Activated CD8-positive, alpha-beta T cell treated with anti-CD3 and anti-CD28 coated beads for 36 hours (primary cell): ENCODE measurements around the gene DTX1. TPM values are rescaled to one million over a fixed set of nuclear protein-coding genes. Genes with fewer than 3 reads are reported as not detected.
A peak's percentile ranks its signal among the peaks of the same experiment; 100 is the strongest.

Experiments
- ATAC-seq: fragments of 200-7000 bp; cut with Tn5 transposase; one replicate; pipeline ENCODE4 v1.10.0; 2021; ENCODE audit warnings: mild to moderate bottlenecking, moderate library complexity
- CTCF ChIA-PET: fragments of 350-600 bp; sonication (Branson Sonifier 250); formaldehyde crosslinking; loops from one replicate; lab custom pipeline; 2021; ENCODE audit warnings: antibody characterized with exemption; lab: Charles Lee
- POLR2A ChIA-PET: fragments of 350-600 bp; sonication (Branson Sonifier 250); formaldehyde crosslinking; loops from one replicate; lab custom pipeline; 2021; ENCODE audit warnings: antibody characterized with exemption; lab: Charles Lee
- DNase-seq: peaks from one replicate; pipeline ENCODE4 v3.0.0-alpha.2; 2020
- H3K27ac Mint-ChIP-seq: one replicate; pipeline ENCODE4 v1.8.0; 2021; ENCODE audit warnings: mild to moderate bottlenecking, mixed read lengths
- H3K27me3 Mint-ChIP-seq: one replicate; pipeline ENCODE4 v1.8.0; 2021; ENCODE audit warnings: mixed read lengths
- H3K36me3 Mint-ChIP-seq: one replicate; pipeline ENCODE4 v1.8.0; 2021; ENCODE audit warnings: low read depth, mixed read lengths
- H3K4me1 Mint-ChIP-seq: one replicate; pipeline ENCODE4 v1.8.0; 2021; ENCODE audit warnings: low read depth, mixed read lengths
- H3K4me3 Mint-ChIP-seq: one replicate; pipeline ENCODE4 v1.8.0; 2021; ENCODE audit warnings: mild to moderate bottlenecking, moderate library complexity, mixed read lengths
- H3K9me3 Mint-ChIP-seq: one replicate; pipeline ENCODE4 v1.8.0; 2021; ENCODE audit warnings: mixed read lengths
- intact Hi-C: fragments of 100-400 bp; cut with micrococcal nuclease; formaldehyde crosslinking; loops from one replicate; pipeline ENCODE4 v1.10.0; 2022
- total RNA-seq, 2 experiments: library from RNA; stranded (reverse); gene quantifications; one replicate each; pipeline ENCODE4 v1.2.3, GENCODE V29; 2021
- TF ChIP-seq, protein P1 (sequence below): fragments of 200-600 bp; IDR thresholded peaks from one replicate; pipeline ENCODE4 v1.8.0; 2022; ENCODE audit warnings: antibody characterized with exemption, mild to moderate bottlenecking

Gene DTX1
- total RNA-seq, 2 experiments from 2014 or later, result 2.9 to 3.4 TPM

DNA sequence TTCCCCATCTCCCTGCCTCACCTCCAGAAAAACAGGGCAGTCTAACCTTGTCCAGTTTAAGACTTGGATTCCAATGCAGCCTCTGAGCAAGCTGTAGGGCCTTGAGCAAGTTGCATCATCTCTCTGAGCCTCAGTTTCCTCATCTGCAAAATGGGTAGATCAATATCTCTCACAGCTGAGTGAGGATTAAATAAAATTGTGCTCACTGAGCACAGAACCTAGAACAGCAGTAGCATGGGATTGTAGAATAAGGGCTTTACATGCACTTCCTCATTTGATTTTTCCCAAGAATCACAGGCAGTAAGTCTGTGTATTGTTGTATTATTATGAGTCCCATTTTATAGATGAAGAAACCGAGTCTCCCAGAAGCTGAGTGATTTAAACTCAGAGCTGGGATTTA lies 2.0 kb downstream of the DTX1 start:
- H3K36me3 Mint-ChIP-seq, result no peaks in the 10 kb centered on the region
- DNase-seq (no peak), ATAC-seq (no peak)
- no peaks in the 10 kb centered on the region for H3K9me3 Mint-ChIP-seq
- intact Hi-C loops, result no loop called here
- no peak overlapping the region for H3K4me3 Mint-ChIP-seq
- TF ChIP-seq, protein P1, sequence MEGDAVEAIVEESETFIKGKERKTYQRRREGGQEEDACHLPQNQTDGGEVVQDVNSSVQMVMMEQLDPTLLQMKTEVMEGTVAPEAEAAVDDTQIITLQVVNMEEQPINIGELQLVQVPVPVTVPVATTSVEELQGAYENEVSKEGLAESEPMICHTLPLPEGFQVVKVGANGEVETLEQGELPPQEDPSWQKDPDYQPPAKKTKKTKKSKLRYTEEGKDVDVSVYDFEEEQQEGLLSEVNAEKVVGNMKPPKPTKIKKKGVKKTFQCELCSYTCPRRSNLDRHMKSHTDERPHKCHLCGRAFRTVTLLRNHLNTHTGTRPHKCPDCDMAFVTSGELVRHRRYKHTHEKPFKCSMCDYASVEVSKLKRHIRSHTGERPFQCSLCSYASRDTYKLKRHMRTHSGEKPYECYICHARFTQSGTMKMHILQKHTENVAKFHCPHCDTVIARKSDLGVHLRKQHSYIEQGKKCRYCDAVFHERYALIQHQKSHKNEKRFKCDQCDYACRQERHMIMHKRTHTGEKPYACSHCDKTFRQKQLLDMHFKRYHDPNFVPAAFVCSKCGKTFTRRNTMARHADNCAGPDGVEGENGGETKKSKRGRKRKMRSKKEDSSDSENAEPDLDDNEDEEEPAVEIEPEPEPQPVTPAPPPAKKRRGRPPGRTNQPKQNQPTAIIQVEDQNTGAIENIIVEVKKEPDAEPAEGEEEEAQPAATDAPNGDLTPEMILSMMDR, result no peak
- ChIA-PET POLR2A (interaction anchor here (1.0 to 2.0 kb wide), 2 partner anchors 10 to 15 kb away, joined by 4 read pairs; no protein-coding TSS in a partner anchor), CTCF (interaction anchor here (0.9 to 1.2 kb wide), 3 partner anchors 10 to 40 kb away, joined by 3 to 6 read pairs (median 5); no protein-coding TSS in a partner anchor)
- H3K4me1 Mint-ChIP-seq, result peaks cover 2% of the 10 kb centered on the region
- peaks cover 1% of the 10 kb centered on the region for H3K27me3 Mint-ChIP-seq
- no peak overlapping the region for H3K27ac Mint-ChIP-seq

DNA sequence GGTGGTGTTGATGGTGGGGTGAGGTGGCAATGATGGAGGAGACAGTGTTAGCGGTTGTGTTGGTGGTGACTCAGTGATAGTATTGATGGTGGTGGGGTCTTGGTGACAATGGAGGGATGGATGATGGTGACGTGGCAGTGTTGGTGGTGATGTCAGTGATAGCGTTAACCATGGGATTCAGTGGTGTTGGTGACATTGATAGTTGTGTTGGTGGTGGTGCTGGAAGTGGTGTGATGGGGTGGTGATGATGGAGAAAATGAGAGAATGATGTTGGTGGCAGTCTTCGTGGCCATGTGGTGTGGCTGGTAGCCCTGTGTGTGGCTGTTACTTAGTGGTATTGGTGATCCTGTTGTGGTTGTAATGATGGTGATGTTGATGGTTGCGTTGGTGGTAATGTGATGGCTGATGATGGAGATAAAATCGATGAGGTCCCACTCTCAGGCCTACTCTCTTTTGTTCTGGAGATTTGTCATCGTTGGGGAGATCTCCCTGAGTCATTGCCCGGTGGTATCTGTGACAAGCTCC lies 2.6 kb downstream of the DTX1 start:
- no peaks in the 10 kb centered on the region for H3K36me3 Mint-ChIP-seq
- POLR2A ChIA-PET, result interaction anchor here (2.0 kb wide), 1 partner anchor 10 kb away, joined by 4 read pairs; no protein-coding TSS in a partner anchor
- DNase-seq (peak; percentile 36), ATAC-seq (peak; percentile 19)
- peaks cover 1% of the 10 kb centered on the region for H3K27me3 Mint-ChIP-seq
- H3K27ac Mint-ChIP-seq, result no peak overlapping the region
- intact Hi-C loops, result no loop called here
- no peak overlapping the region for H3K4me3 Mint-ChIP-seq
- TF ChIP-seq, protein P1, result no peak
- peaks cover 2% of the 10 kb centered on the region for H3K4me1 Mint-ChIP-seq
- H3K9me3 Mint-ChIP-seq, result no peaks in the 10 kb centered on the region
- CTCF ChIA-PET, result interaction anchor here (1.0 kb wide), 1 partner anchor 10 kb away, joined by 5 read pairs; no protein-coding TSS in a partner anchor

DNA sequence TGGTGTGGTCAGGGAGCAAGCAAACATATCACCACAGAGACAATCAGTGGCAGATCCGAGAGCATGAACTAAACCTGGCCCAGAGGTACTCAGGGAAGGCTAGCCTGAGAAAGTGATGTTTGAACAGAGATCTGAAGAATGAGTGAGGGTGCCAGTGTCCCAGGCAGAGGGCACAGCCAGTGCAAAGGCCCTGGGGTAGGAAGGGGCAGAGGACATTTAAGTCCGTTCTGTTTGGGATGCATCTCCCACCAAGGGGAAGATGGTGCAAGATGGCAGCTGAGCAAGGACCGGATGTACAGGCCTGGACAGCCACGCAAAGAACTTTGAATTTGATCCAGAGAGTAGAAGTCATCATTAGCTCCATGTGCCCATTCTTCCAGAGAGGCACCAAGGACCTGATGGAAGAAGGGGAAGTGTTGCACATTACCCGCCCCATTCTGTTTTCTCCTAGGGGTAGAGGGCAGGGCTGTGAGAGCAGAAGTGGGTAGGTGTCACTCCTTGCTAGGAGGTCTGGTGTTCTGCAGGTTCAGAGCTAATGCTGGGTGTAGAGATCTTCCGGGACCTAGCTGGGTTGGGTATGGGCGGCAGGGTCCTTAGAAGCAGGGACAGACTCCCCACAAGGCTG lies 3.9 kb downstream of the DTX1 start:
- ATAC-seq (no peak), DNase-seq (no peak)
- Mint-ChIP-seq H3K9me3 (no peaks in the 10 kb centered on the region), H3K4me1 (peaks cover 6% of the 10 kb centered on the region), H3K27ac (no peak overlapping the region), H3K27me3 (peaks cover 1% of the 10 kb centered on the region), H3K36me3 (no peaks in the 10 kb centered on the region), H3K4me3 (no peak overlapping the region)
- intact Hi-C loops, result no loop called here
- ChIA-PET POLR2A (interaction anchor here (1.0 kb wide), 1 partner anchor 10 kb away, joined by 4 read pairs; no protein-coding TSS in a partner anchor), CTCF (no interaction called here)
- TF ChIP-seq, protein P1, result no peak

DNA sequence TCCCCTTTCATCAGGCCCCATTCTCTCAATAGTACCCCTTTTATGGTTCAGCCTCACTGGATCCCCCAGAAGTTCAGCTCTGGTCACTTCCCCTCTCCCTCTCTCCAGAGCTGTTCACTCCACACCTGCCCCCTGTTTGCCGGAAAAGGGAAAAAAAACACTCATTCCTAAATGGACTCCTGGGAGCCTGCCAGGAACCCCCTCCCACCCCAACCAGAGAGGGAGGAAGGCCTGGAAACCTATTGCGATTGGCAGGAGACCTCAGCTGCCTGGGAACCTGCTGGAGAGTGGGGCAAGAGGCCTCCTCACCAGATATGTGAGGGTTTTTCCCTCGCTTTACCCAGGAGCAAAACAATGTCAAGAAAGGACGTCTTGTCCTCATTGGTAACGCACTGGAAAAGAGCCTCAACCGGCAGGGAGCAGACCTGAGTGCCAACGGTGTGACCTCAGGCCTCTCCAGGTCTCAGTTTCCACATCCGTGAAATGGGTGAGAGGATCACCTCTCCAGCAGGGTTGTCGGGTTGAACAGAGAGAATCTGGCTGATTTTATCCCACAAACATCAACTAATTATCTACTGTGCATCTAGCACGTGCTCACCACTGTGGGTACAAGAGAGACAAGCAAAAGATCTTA lies 4.6 kb downstream of the DTX1 start:
- Mint-ChIP-seq H3K27me3 (peaks cover under 1% of the 10 kb centered on the region), H3K9me3 (no peaks in the 10 kb centered on the region), H3K27ac (no peak overlapping the region), H3K4me3 (no peak overlapping the region), H3K4me1 (peaks cover 7% of the 10 kb centered on the region), H3K36me3 (no peaks in the 10 kb centered on the region)
- ATAC-seq (no peak), DNase-seq (no peak)
- POLR2A ChIA-PET, result interaction anchor here (1.0 kb wide), 1 partner anchor 9 kb away, joined by 4 read pairs; no protein-coding TSS in a partner anchor
- intact Hi-C loops, result no loop called here
- TF ChIP-seq, protein P1, result no peak
- CTCF ChIA-PET, result interaction anchor here (1.3 to 3.0 kb wide), 2 partner anchors 13 to 92 kb away, joined by 5 to 11 read pairs; no protein-coding TSS in a partner anchor
